GM12878 (cell line): ENCODE results near the gene MPP2. TPM values are rescaled to one million over a fixed set of nuclear protein-coding genes. Genes with fewer than 3 reads are reported as not detected.

Experiments used
- ATAC-seq: fragments of 200-7000 bp; cut with Tn5 transposase; 3 replicates; pipeline ENCODE4 v1.9.1; 2020; ENCODE audit warnings: mild to moderate bottlenecking, moderate library complexity
- BruUV-seq: library from RNA; stranded (reverse); fragments of 400-500 nt; replicated peaks from 2 replicates; lab custom pipeline; 2021; lab: Mats Ljungman, UMichigan
- CTCF ChIA-PET: fragments of 300-600 bp; sonication (Branson Sonifier 250); formaldehyde crosslinking; extraction: SDS; loops from one replicate; lab custom pipeline; 2021; ENCODE audit warnings: inconsistent platforms; lab: Yijun Ruan, JAX
- POLR2A ChIA-PET: fragments of 350-600 bp; formaldehyde crosslinking; extraction: SDS; loops from one replicate; lab custom pipeline; 2021; ENCODE audit warnings: inconsistent platforms; lab: Charles Lee
- RAD21 ChIA-PET: fragments of 300-600 bp; sonication (Branson Sonifier 250); formaldehyde crosslinking; loops from one replicate; lab custom pipeline; 2023; ENCODE audit warnings: antibody characterized with exemption; ENCODE audit not compliant: unreplicated experiment; lab: Charles Lee
- SMC1A ChIA-PET: fragments of 300-600 bp; sonication (Branson Sonifier 250); formaldehyde crosslinking; loops from one replicate; lab custom pipeline; 2023; ENCODE audit not compliant: unreplicated experiment, uncharacterized antibody; lab: Charles Lee
- DNase-seq: peaks from one replicate; pipeline ENCODE4 v3.0.0-alpha.2; 2011; ENCODE audit warnings: low read depth, low spot score
- FAIRE-seq: peaks from 3 replicates; lab custom pipeline; 2011; peaks lifted over from hg19 to GRCh38; lab: Jason Lieb, UNC
- H2AFZ ChIP-seq: 2 replicates; pipeline ENCODE4 v1.6.0; 2011; ENCODE audit warnings: low read depth, low read length, control low read depth; ENCODE audit not compliant: control insufficient read depth
- H3K27ac ChIP-seq: 2 replicates; pipeline ENCODE4 v1.5.1; 2011; ENCODE audit warnings: control low read depth; ENCODE audit not compliant: control insufficient read depth, insufficient read depth
- H3K27me3 ChIP-seq, 2 experiments: replicated peaks in 1 of 2; 2 replicates each; pipeline versions ENCODE4 v1.6.0 to v1.6.1; 2011; ENCODE audit warnings: low read length in 1 of 2; ENCODE audit not compliant: control insufficient read depth in 2 of 2, insufficient read depth in 2 of 2
- H3K36me3 ChIP-seq, 2 experiments: 2 replicates each; pipeline ENCODE4 v1.5.1; 2011; ENCODE audit warnings: low read length in 1 of 2; ENCODE audit not compliant: control insufficient read depth in 2 of 2, insufficient read depth in 2 of 2
- H3K4me1 ChIP-seq: 2 replicates; pipeline ENCODE4 v1.6.1; 2011; ENCODE audit warnings: mild to moderate bottlenecking, low read length, moderate library complexity, mixed read lengths; ENCODE audit not compliant: control insufficient read depth, insufficient read depth
- H3K4me2 ChIP-seq: 2 replicates; pipeline ENCODE4 v1.6.0; 2011; ENCODE audit warnings: control low read depth; ENCODE audit not compliant: control insufficient read depth, insufficient read depth
- H3K4me3 ChIP-seq: fragments of 200-600 bp; sonication (generic); 2 replicates; pipeline ENCODE4 v1.5.1; 2016
- H3K79me2 ChIP-seq: 2 replicates; pipeline ENCODE4 v1.6.0; 2011; ENCODE audit warnings: low read length; ENCODE audit not compliant: control insufficient read depth, insufficient read depth
- H3K9ac ChIP-seq: 2 replicates; pipeline ENCODE4 v1.8.0; 2011; ENCODE audit warnings: low read length, control low read depth, mixed read lengths; ENCODE audit not compliant: control insufficient read depth, insufficient read depth
- H3K9me3 ChIP-seq: replicated peaks from 3 replicates; pipeline ENCODE4 v1.5.1; 2011; ENCODE audit warnings: mild to moderate bottlenecking, low read length; ENCODE audit not compliant: control insufficient read depth, insufficient read depth
- H4K20me1 ChIP-seq: 2 replicates; pipeline ENCODE4 v1.6.0; 2011; ENCODE audit not compliant: control insufficient read depth, insufficient read depth
- ESRRA ChIP-seq: IDR thresholded peaks from 2 replicates; pipeline ENCODE4 v1.6.1; 2012; ENCODE audit warnings: mild to moderate bottlenecking, low read length, improper control_type of control experiment
- FOS ChIP-seq: IDR thresholded peaks from 3 replicates; pipeline ENCODE4 v1.6.1; 2011; ENCODE audit warnings: borderline replicate concordance; ENCODE audit not compliant: insufficient read length; ENCODE audit errors: extremely low read depth
- GABPA ChIP-seq: IDR thresholded peaks from 2 replicates; pipeline ENCODE4 v1.6.1; 2014; ENCODE audit warnings: antibody characterized with exemption, low read depth, mild to moderate bottlenecking, inconsistent platforms
- NR2F1 ChIP-seq: fragments of 450-650 bp; conservative IDR thresholded peaks from 2 replicates; pipeline ENCODE4 v1.6.1; 2017; ENCODE audit warnings: mild to moderate bottlenecking
- STAT1 ChIP-seq: fragments of 450-650 bp; conservative IDR thresholded peaks from 2 replicates; pipeline ENCODE4 v1.6.1; 2014; ENCODE audit warnings: antibody characterized with exemption, mild to moderate bottlenecking
- TCF12 ChIP-seq: IDR thresholded peaks from 2 replicates; pipeline ENCODE4 v1.6.1; 2011; ENCODE audit warnings: low read depth, mild to moderate bottlenecking, low read length
- WGBS: methylation state at CpG from one replicate; pipeline ENCODE4 v1.1.6; 2016; ENCODE audit warnings: low lambda C conversion rate; ENCODE audit not compliant: insufficient replicate concordance, insufficient coverage; ENCODE audit errors: missing lambda C conversion rate; 5-methylcytosine and 5-hydroxymethylcytosine counted together
- in situ Hi-C: fragments of 300-500 bp; cut with MboI; formaldehyde crosslinking; loops from 9 replicates; pipeline ENCODE4 v1.14.3; 2018; ENCODE audit warnings: mixed read lengths
- intact Hi-C: fragments of 100-400 bp; cut with micrococcal nuclease; formaldehyde crosslinking; loops from one replicate; pipeline ENCODE4 v1.14.2; 2022; ENCODE audit not compliant: unreplicated experiment
- polyA plus RNA-seq, 11 experiments: library from polyadenylated mRNA; depleted of rRNA in 4 of 11; unstranded in 6 of 11; stranded (reverse) in 5 of 11; fragments of >200 nt; fragmentation: Nextera tagmentation in 4 of 11; fragmentation: Illumina TruSeq in 1 of 11; extraction: Ambion mirVana in 4 of 11; extraction: Trizol in 1 of 11; gene quantifications; 1 replicate in 1 of 11; 2 replicates in 10 of 11; pipeline versions ENCODE4 v1.2.1 to v1.2.3, GENCODE V29; 2011 to 2016; ENCODE audit warnings: inconsistent platforms in 2 of 11, missing spikeins in 2 of 11, low read depth in 1 of 11
- total RNA-seq, 4 experiments: library from RNA; depleted of rRNA in 3 of 4; stranded (reverse); fragments of >200 nt in 3 of 4; fragmentation: Illumina TruSeq in 1 of 4; extraction: Trizol in 1 of 4; gene quantifications; 2 replicates each; pipeline versions ENCODE4 v1.2.1 to v1.2.3, GENCODE V29; 2013 to 2021
- TF ChIP-seq, protein P1 (sequence below): fragments of 450-650 bp; IDR thresholded peaks from 2 replicates; pipeline ENCODE4 v1.6.1; 2017; ENCODE audit warnings: mild to moderate bottlenecking, low read depth, inconsistent platforms; ENCODE audit not compliant: poor library complexity, severe bottlenecking

MPP2 gene
- total and polyA plus RNA-seq, 10 of the 15 experiments (the other 5 are each of a cell fraction or from before 2014, with no cell fraction given): 0.02 to 0.23 (median 0.15) TPM; not detected in 2

DNA sequence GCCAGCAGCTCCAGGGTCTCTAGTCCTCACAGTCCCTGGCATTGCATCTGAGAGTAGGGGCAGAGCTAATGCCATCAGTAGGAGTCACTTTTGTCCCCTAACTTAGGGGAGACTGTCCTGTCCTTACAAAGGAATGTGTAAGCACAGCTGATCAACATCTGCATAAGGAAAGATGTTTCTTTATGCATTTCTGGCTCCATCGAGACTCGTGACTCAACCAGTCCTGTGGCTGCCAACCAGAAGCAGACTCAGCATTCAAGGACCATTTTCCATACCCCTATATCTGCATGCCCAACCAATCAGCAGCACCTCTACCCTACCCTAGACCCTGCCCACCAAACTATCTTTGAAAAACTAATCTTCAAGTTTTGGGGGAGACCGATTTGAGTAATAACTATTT lies 8.2 kb upstream of the MPP2 start:
- intact Hi-C loops (no loop called here), in situ Hi-C loops (no loop called here)
- SMC1A ChIA-PET: no interaction called here
- H3K9ac ChIP-seq: no peak overlapping the region
- H2AFZ ChIP-seq: no peak overlapping the region
- no peak for TF ChIP-seq ESRRA
- no peak for TF ChIP-seq STAT1
- TF ChIP-seq NR2F1: no peak
- TF ChIP-seq GABPA: no peak
- TF ChIP-seq FOS: no peak
- no peak for TF ChIP-seq TCF12
- TF ChIP-seq, protein P1, sequence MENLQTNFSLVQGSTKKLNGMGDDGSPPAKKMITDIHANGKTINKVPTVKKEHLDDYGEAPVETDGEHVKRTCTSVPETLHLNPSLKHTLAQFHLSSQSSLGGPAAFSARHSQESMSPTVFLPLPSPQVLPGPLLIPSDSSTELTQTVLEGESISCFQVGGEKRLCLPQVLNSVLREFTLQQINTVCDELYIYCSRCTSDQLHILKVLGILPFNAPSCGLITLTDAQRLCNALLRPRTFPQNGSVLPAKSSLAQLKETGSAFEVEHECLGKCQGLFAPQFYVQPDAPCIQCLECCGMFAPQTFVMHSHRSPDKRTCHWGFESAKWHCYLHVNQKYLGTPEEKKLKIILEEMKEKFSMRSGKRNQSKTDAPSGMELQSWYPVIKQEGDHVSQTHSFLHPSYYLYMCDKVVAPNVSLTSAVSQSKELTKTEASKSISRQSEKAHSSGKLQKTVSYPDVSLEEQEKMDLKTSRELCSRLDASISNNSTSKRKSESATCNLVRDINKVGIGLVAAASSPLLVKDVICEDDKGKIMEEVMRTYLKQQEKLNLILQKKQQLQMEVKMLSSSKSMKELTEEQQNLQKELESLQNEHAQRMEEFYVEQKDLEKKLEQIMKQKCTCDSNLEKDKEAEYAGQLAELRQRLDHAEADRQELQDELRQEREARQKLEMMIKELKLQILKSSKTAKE: no peak
- H3K9me3 ChIP-seq: no peaks in the 10 kb centered on the region; the same call in 2 of the 3 replicates
- no peak overlapping the region for H3K4me2 ChIP-seq
- no TSS peak for BruUV-seq
- 84% methylated on average over 3 of the region's 3 CpGs for WGBS
- no peak overlapping the region for H3K27ac ChIP-seq
- FAIRE-seq (no peak), ATAC-seq (no peak), DNase-seq (no peak)
- H3K4me1 ChIP-seq: peaks cover 8% of the 10 kb centered on the region
- H3K27me3 ChIP-seq: no peaks in the 10 kb centered on the region
- H3K79me2 ChIP-seq: no peaks in the 10 kb centered on the region
- RAD21 ChIA-PET: no interaction called here
- CTCF ChIA-PET: no interaction called here
- no peak overlapping the region for H3K4me3 ChIP-seq
- H3K36me3 ChIP-seq: no peaks in the 10 kb centered on the region
- H4K20me1 ChIP-seq: no peaks in the 10 kb centered on the region
- POLR2A ChIA-PET: no interaction called here
